Keratinocyte (primary cell): ENCODE results near the gene FCMR. TPM values are rescaled to one million over a fixed set of nuclear protein-coding genes. Genes with fewer than 3 reads are reported as not detected.

ENCODE experiments used
- DNase-seq: peaks from one replicate; pipeline ENCODE4 v3.0.0-alpha.2; 2011; ENCODE audit warnings: low read depth, missing footprints, low spot score
- FAIRE-seq: peaks from 2 replicates; lab custom pipeline; 2011; peaks lifted over from hg19 to GRCh38; lab: Jason Lieb, UNC
- H2AFZ ChIP-seq: 2 replicates; pipeline ENCODE4 v1.6.0; 2012; ENCODE audit warnings: low read length, control low read depth, inconsistent platforms; ENCODE audit not compliant: control insufficient read depth
- H3K27ac ChIP-seq: 2 replicates; pipeline ENCODE4 v1.5.1; 2011; ENCODE audit warnings: low read length; ENCODE audit not compliant: control insufficient read depth, insufficient read depth
- H3K27me3 ChIP-seq: 3 replicates; pipeline ENCODE4 v1.6.0; 2011; ENCODE audit warnings: low read length; ENCODE audit not compliant: control insufficient read depth, insufficient read depth; ENCODE audit errors: extremely low read depth
- H3K36me3 ChIP-seq, 2 experiments: 2 replicates in 1 of 2; 3 replicates in 1 of 2; pipeline ENCODE4 v1.5.1; 2011; ENCODE audit warnings: low read length in 2 of 2, mild to moderate bottlenecking in 1 of 2; ENCODE audit not compliant: control insufficient read depth in 2 of 2, insufficient read depth in 2 of 2; ENCODE audit errors: extremely low read depth in 1 of 2
- H3K4me1 ChIP-seq: 3 replicates; pipeline ENCODE4 v1.5.1; 2011; ENCODE audit warnings: low read length; ENCODE audit not compliant: control insufficient read depth, insufficient read depth; ENCODE audit errors: extremely low read depth
- H3K4me2 ChIP-seq: 3 replicates; pipeline ENCODE4 v1.6.0; 2011; ENCODE audit warnings: low read depth, low read length; ENCODE audit not compliant: control insufficient read depth, insufficient read depth; ENCODE audit errors: extremely low read depth
- H3K4me3 ChIP-seq, 3 experiments: fragments of 200-600 bp in 1 of 3; sonication (generic) in 1 of 3; 2 replicates in 2 of 3; 3 replicates in 1 of 3; pipeline ENCODE4 v1.5.1; 2011 to 2016; ENCODE audit warnings: low read length in 3 of 3, mild to moderate bottlenecking in 3 of 3, control low read depth in 2 of 3, inconsistent platforms in 1 of 3, low read depth in 1 of 3, mixed read lengths in 1 of 3, mixed run types in 1 of 3, moderate library complexity in 1 of 3; ENCODE audit not compliant: control insufficient read depth in 2 of 3, insufficient read depth in 2 of 3; ENCODE audit errors: extremely low read depth in 1 of 3
- H3K79me2 ChIP-seq: 2 replicates; pipeline ENCODE4 v1.6.0; 2012; ENCODE audit warnings: low read length; ENCODE audit not compliant: control insufficient read depth, insufficient read depth
- H3K9ac ChIP-seq: 3 replicates; pipeline ENCODE4 v1.6.0; 2011; ENCODE audit warnings: low read length; ENCODE audit not compliant: control insufficient read depth, insufficient read depth; ENCODE audit errors: extremely low read depth
- H3K9me1 ChIP-seq: 3 replicates; pipeline ENCODE4 v1.6.0; 2011; ENCODE audit warnings: low read length; ENCODE audit not compliant: control insufficient read depth, insufficient read depth; ENCODE audit errors: extremely low read depth
- H3K9me3 ChIP-seq: 2 replicates; pipeline ENCODE4 v1.5.1; 2012; ENCODE audit warnings: low read depth, low read length; ENCODE audit not compliant: control insufficient read depth
- H4K20me1 ChIP-seq: 3 replicates; pipeline ENCODE4 v1.6.0; 2011; ENCODE audit warnings: low read length; ENCODE audit not compliant: control insufficient read depth, insufficient read depth; ENCODE audit errors: extremely low read depth
- EZH2 ChIP-seq: IDR thresholded peaks from one replicate; pipeline ENCODE4 v1.6.1; 2012; ENCODE audit warnings: inconsistent platforms, mild to moderate bottlenecking, low read length, moderate library complexity
- dilution Hi-C: fragments of 300-500 bp; cut with MboI; formaldehyde crosslinking; loops from one replicate; pipeline ENCODE4 v1.7.0; 2020; ENCODE audit warnings: low sequenced_read_pairs; ENCODE audit not compliant: extremely low pct_ligation_motif_present
- polyA plus RNA-seq, 5 experiments: library from polyadenylated mRNA; depleted of rRNA in 3 of 5; stranded (reverse) in 3 of 5; stranded (forward) in 1 of 5; unstranded in 1 of 5; fragments of >200 nt; gene quantifications; 1 replicate in 1 of 5; 2 replicates in 3 of 5; 3 replicates in 1 of 5; pipeline versions ENCODE4 v1.2.1 to v1.2.3, GENCODE V29; 2011 to 2012; ENCODE audit warnings: missing spikeins in 2 of 5, low read depth in 1 of 5, low replicate concordance in 1 of 5
- TF ChIP-seq, protein P1 (sequence below), 3 experiments: IDR thresholded peaks in 1 of 3; conservative IDR thresholded peaks in 1 of 3; optimal IDR thresholded peaks in 1 of 3; 2 replicates in 2 of 3; 3 replicates in 1 of 3; pipeline versions ENCODE3 to v1.5.1; 2011; ENCODE audit warnings: low read length in 3 of 3, mild to moderate bottlenecking in 3 of 3, moderate library complexity in 2 of 3, control low read depth in 1 of 3, inconsistent platforms in 1 of 3; ENCODE audit not compliant: insufficient read depth in 2 of 3; ENCODE audit errors: extremely low read depth in 1 of 3

The FCMR gene
- polyA plus RNA-seq, 1 donor (not counting 4 experiments of a cell fraction or from before 2014, with no cell fraction given), result 1.8 TPM

DNA sequence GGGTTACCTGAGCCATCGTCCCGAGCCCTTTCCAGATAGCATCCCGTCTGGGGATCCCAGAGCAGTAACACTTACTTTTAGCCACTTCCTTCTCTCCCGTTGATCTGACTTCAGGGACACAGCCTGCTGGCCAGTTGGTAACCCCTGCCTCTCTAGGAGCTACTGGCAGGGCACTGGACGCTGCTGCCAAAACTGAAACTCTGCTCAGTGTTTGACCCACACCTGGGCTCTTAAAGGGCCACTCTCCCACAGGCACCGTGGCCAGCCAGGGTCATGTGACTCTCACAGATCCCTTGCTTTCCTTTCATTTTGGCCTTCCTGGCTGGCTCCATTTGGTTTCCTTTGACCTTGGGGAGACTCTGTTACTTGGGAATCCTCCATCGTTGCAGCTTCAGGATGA is 24.5 kb upstream of the FCMR start, which contains the start of gene PIGR:
TSS of gene PIGR (minus strand) at position 206 of the 400 bp plus-strand sequence. CDS start 5,935 bp downstream, outside the sequence.
- no peaks in the 10 kb centered on the region for H3K4me1 ChIP-seq
- dilution Hi-C loops, result no loop called here
- H3K9me3 ChIP-seq, result no peaks in the 10 kb centered on the region
- no peaks in the 10 kb centered on the region for H3K36me3 ChIP-seq
- H3K4me3 ChIP-seq, result no peak within 1 kb of the TSS
- no peak within 1 kb of the TSS for H3K9ac ChIP-seq
- FAIRE-seq (no peak), DNase-seq (no peak)
- TF ChIP-seq, protein P1, sequence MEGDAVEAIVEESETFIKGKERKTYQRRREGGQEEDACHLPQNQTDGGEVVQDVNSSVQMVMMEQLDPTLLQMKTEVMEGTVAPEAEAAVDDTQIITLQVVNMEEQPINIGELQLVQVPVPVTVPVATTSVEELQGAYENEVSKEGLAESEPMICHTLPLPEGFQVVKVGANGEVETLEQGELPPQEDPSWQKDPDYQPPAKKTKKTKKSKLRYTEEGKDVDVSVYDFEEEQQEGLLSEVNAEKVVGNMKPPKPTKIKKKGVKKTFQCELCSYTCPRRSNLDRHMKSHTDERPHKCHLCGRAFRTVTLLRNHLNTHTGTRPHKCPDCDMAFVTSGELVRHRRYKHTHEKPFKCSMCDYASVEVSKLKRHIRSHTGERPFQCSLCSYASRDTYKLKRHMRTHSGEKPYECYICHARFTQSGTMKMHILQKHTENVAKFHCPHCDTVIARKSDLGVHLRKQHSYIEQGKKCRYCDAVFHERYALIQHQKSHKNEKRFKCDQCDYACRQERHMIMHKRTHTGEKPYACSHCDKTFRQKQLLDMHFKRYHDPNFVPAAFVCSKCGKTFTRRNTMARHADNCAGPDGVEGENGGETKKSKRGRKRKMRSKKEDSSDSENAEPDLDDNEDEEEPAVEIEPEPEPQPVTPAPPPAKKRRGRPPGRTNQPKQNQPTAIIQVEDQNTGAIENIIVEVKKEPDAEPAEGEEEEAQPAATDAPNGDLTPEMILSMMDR (optimal IDR thresholded peaks at IDR 0.05 in 1 of 3, IDR thresholded peaks at IDR 0.05 in 1 of 3, conservative IDR thresholded peaks at IDR 0.05 in 1 of 3; ENCODE audit: extremely low read depth in 1 of 3, insufficient read depth in 2 of 3, low read length in 3 of 3), result no peak
- TF ChIP-seq EZH2, result no peak
- H3K9me1 ChIP-seq, result no peaks in the 10 kb centered on the region
- no peak within 1 kb of the TSS for H3K27ac ChIP-seq
- no peaks in the 10 kb centered on the region for H4K20me1 ChIP-seq
- no peak within 1 kb of the TSS for H2AFZ ChIP-seq
- H3K79me2 ChIP-seq, result no peaks in the 10 kb centered on the region
- peaks cover 10% of the 10 kb centered on the region for H3K27me3 ChIP-seq
- no peak within 1 kb of the TSS for H3K4me2 ChIP-seq

DNA sequence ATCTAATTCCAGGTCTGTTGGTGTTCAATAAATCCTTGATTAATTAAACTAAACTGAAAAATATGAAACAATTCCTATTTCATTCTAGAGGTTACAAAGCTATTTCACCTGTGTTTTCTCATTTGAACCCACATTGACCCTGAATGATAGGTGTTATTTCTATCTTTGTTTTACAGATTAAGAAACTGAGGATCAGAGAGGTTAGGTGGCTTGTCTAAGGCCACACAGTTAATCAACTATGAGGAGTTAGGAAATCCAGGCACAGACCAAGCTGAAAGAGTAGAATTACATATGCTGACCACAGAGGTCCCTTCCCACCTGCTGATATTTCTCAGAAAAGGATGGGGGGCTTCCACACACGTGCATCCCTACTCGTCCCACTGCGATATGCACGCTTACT is 24.0 kb upstream of the FCMR start:
- H3K9me1 ChIP-seq, result no peaks in the 10 kb centered on the region
- no peak overlapping the region for H3K4me3 ChIP-seq
- TF ChIP-seq EZH2, result no peak
- TF ChIP-seq, protein P1 (optimal IDR thresholded peaks at IDR 0.05 in 1 of 3, IDR thresholded peaks at IDR 0.05 in 1 of 3, conservative IDR thresholded peaks at IDR 0.05 in 1 of 3; ENCODE audit: extremely low read depth in 1 of 3, insufficient read depth in 2 of 3, low read length in 3 of 3), result no peak
- FAIRE-seq, result no peak
- H4K20me1 ChIP-seq, result no peaks in the 10 kb centered on the region
- no peaks in the 10 kb centered on the region for H3K79me2 ChIP-seq
- DNase-seq, result no peak
- peaks cover 10% of the 10 kb centered on the region for H3K27me3 ChIP-seq
- no peak overlapping the region for H3K27ac ChIP-seq
- no peak overlapping the region for H3K9ac ChIP-seq
- no peak overlapping the region for H2AFZ ChIP-seq
- H3K36me3 ChIP-seq, result no peaks in the 10 kb centered on the region
- dilution Hi-C loops, result no loop called here
- H3K4me1 ChIP-seq, result no peaks in the 10 kb centered on the region
- no peaks in the 10 kb centered on the region for H3K9me3 ChIP-seq
- no peak overlapping the region for H3K4me2 ChIP-seq
